WTC11 (cell line): Measurements from ENCODE around the gene DLL4.

Experiments
- CTCF ChIP-seq: fragments of 200-600 bp; IDR thresholded peaks from 2 replicates; pipeline ENCODE4 v1.8.0; 2022; ENCODE audit warnings: antibody characterized with exemption
- ZNF121 ChIP-seq: sonication (generic); formaldehyde crosslinking; IDR thresholded peaks from 2 replicates; pipeline ENCODE4 v1.8.0; 2023; ENCODE audit warnings: missing genetic modification reagents

GRCh38 chr15:40901053-40901443 lies 28.1 kb upstream of the DLL4 start:
- TF ChIP-seq ZNF121 (CRISPR knock-in tag) = no peak
- TF ChIP-seq CTCF = no peak
